ENCODE results near the gene MYBPC2.

DNA sequence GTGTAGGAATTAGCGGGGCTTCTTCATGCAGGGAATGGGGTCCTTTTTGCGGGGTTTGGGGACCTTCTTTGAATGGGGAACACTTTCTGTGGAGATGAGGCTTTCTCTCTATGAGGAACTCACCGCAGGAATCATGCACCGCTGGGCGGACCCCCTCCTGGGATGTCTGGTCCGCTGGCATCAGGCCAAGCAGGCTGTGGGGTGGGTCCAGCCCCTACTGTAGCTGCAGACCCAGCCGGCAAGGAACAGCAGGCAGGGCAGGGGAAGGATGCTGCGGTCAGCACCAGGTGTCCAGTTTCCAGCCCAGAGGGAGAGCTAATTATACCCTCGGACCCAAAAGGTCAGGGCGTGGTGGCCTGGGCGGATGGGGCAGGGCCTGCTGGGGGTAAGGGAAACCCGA is 1.8 kb downstream of the MYBPC2 start:
- TF ChIP-seq CTCF (conservative IDR thresholded peaks at IDR 0.05; ENCODE audit: low read depth, low read length) (no peak), RAD21 (IDR thresholded peaks at IDR 0.05; ENCODE audit: low read length) (no peak), POLR2A (IDR thresholded peaks at IDR 0.05; ENCODE audit: low read depth, low read length) (no peak), NFE2L2 (IDR thresholded peaks at IDR 0.05; ENCODE audit: low read depth, low read length) (no peak), MXI1 (IDR thresholded peaks at IDR 0.05; ENCODE audit: borderline replicate concordance, low read depth, low read length) (no peak), BHLHE40 (IDR thresholded peaks at IDR 0.05; ENCODE audit: low read depth, low read length) (no peak)
- TF ChIP-seq, protein P1, sequence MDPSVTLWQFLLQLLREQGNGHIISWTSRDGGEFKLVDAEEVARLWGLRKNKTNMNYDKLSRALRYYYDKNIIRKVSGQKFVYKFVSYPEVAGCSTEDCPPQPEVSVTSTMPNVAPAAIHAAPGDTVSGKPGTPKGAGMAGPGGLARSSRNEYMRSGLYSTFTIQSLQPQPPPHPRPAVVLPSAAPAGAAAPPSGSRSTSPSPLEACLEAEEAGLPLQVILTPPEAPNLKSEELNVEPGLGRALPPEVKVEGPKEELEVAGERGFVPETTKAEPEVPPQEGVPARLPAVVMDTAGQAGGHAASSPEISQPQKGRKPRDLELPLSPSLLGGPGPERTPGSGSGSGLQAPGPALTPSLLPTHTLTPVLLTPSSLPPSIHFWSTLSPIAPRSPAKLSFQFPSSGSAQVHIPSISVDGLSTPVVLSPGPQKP (IDR thresholded peaks at IDR 0.05; ENCODE audit: borderline replicate concordance, low read depth, low read length), result no peak
